Naive thymus-derived CD4-positive, alpha-beta T cell (primary cell): ENCODE results near the gene EMC7. TPM values are rescaled to one million over a fixed set of nuclear protein-coding genes. Genes with fewer than 3 reads are reported as not detected.
"Not testable (repeated sequence)": the region's sequence is repeated elsewhere in the genome, so short reads cannot be mapped to it uniquely, and the experiment has no call there.

ENCODE experiments used
- ATAC-seq: fragments of 150-1000 bp; cut with Tn5 transposase; 2 replicates; pipeline ENCODE4 v1.10.0; 2021; ENCODE audit warnings: mild to moderate bottlenecking, moderate library complexity
- CTCF ChIA-PET: fragments of 350-600 bp; sonication (Branson Sonifier 250); formaldehyde crosslinking; loops from one replicate; lab custom pipeline; 2021; ENCODE audit warnings: antibody characterized with exemption; lab: Charles Lee
- POLR2A ChIA-PET: fragments of 350-600 bp; sonication (Branson Sonifier 250); formaldehyde crosslinking; loops from one replicate; lab custom pipeline; 2021; ENCODE audit warnings: antibody characterized with exemption, inconsistent platforms; lab: Charles Lee
- DNase-seq, 9 donors: peaks; one replicate each; pipeline versions ENCODE4 v3.0.0 to v3.0.0-alpha.2; 2020 to 2022; ENCODE audit warnings: mixed read lengths in 1 of 9
- H3K27ac ChIP-seq: one replicate; pipeline ENCODE4 v1.7.0; 2013; ENCODE audit warnings: mild to moderate bottlenecking, low read depth, low read length, moderate library complexity
- H3K27me3 ChIP-seq, 2 donors: one replicate each; pipeline ENCODE4 v1.7.0; 2013; ENCODE audit warnings: low read length in 2 of 2, mild to moderate bottlenecking in 2 of 2, moderate library complexity in 2 of 2; ENCODE audit not compliant: control insufficient read depth in 2 of 2, insufficient read depth in 2 of 2
- H3K36me3 ChIP-seq, 3 experiments: 1 replicate in 2 of 3; 2 replicates in 1 of 3; pipeline ENCODE4 v1.7.0; 2013; ENCODE audit warnings: low read length in 3 of 3, mild to moderate bottlenecking in 3 of 3, moderate library complexity in 1 of 3; ENCODE audit not compliant: insufficient read depth in 3 of 3, control insufficient read depth in 2 of 3
- H3K4me1 ChIP-seq, 2 donors: one replicate each; pipeline ENCODE4 v1.7.0; 2013; ENCODE audit warnings: low read length in 2 of 2, mild to moderate bottlenecking in 2 of 2, moderate library complexity in 1 of 2; ENCODE audit not compliant: control insufficient read depth in 2 of 2, insufficient read depth in 2 of 2
- H3K4me3 ChIP-seq: 2 replicates; pipeline ENCODE4 v1.7.0; 2013; ENCODE audit warnings: mild to moderate bottlenecking, low read length
- H3K9me3 ChIP-seq, 3 experiments: 1 replicate in 2 of 3; 2 replicates in 1 of 3; pipeline ENCODE4 v1.7.0; 2013; ENCODE audit warnings: low read length in 3 of 3; ENCODE audit not compliant: control insufficient read depth in 2 of 3
- H3K27ac Mint-ChIP-seq, 9 donors: one replicate each; pipeline ENCODE4 v1.8.0; 2020 to 2022; ENCODE audit warnings: mixed read lengths in 9 of 9, mild to moderate bottlenecking in 8 of 9, moderate library complexity in 5 of 9, inconsistent platforms in 2 of 9
- H3K27me3 Mint-ChIP-seq, 5 donors: one replicate each; pipeline ENCODE4 v1.8.0; 2021 to 2022; ENCODE audit warnings: mixed read lengths in 5 of 5, mild to moderate bottlenecking in 1 of 5
- H3K36me3 Mint-ChIP-seq, 5 donors: one replicate each; pipeline ENCODE4 v1.8.0; 2020 to 2022; ENCODE audit warnings: mixed read lengths in 5 of 5, mild to moderate bottlenecking in 3 of 5, inconsistent platforms in 1 of 5
- H3K4me1 Mint-ChIP-seq, 7 donors: one replicate each; pipeline ENCODE4 v1.8.0; 2020 to 2022; ENCODE audit warnings: mixed read lengths in 7 of 7, mild to moderate bottlenecking in 3 of 7, inconsistent platforms in 1 of 7
- H3K4me3 Mint-ChIP-seq, 10 donors: one replicate each; pipeline ENCODE4 v1.8.0; 2020 to 2022; ENCODE audit warnings: mild to moderate bottlenecking in 10 of 10, mixed read lengths in 10 of 10, moderate library complexity in 6 of 10, inconsistent platforms in 2 of 10
- H3K9me3 Mint-ChIP-seq, 11 donors: one replicate each; pipeline ENCODE4 v1.8.0; 2020 to 2022; ENCODE audit warnings: mixed read lengths in 11 of 11, mild to moderate bottlenecking in 4 of 11, inconsistent platforms in 1 of 11, moderate library complexity in 1 of 11
- intact Hi-C, 2 donors: fragments of 100-400 bp; cut with micrococcal nuclease; formaldehyde crosslinking; loops; one replicate each; pipeline ENCODE4 v1.15.1; 2023
- polyA plus RNA-seq, 2 donors: library from polyadenylated mRNA; unstranded; fragments of 300-500 nt; fragmentation: Illumina TruSeq; gene quantifications; one replicate each; pipeline ENCODE4 v1.2.3, GENCODE V29; 2021
- total RNA-seq, 6 experiments: library from RNA in 5 of 6; stranded (reverse) in 5 of 6; gene quantifications; 1 replicate in 5 of 6; 2 replicates in 1 of 6; pipeline ENCODE4 v1.2.3 and lab custom pipeline; 2021 to 2026

Gene EMC7
- total and polyA plus RNA-seq, 7 experiments from 2014 or later, result 30.1 to 112 (median 39.5) TPM

DNA sequence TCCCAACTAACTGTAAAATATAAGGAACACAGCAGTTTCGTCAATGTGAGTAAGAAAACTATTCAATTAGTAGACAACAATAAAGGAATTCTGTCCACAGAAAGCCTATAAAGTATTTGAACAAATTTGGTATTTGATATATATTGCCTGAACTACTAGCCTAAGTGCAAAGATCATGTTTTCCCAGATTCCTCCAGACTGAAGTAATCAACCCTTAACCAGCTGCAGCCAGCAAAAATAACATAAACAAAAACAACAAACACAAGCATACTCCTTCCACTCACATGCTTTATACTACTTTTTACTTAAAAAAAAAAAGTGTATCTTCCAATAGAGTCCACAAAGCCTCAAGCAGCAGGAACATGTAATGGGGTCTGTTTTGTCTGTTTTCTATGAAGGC lies 24.3 kb upstream of the EMC7 start:
- H3K4me3 Mint-ChIP-seq, result no peak overlapping the region
- intact Hi-C loops, result no loop called here
- CTCF ChIA-PET, result interaction anchor here (0.7 kb wide), 1 partner anchor 210 kb away, joined by 3 read pairs; no protein-coding TSS in a partner anchor
- H3K36me3 ChIP-seq, result no peaks in the 10 kb centered on the region
- H3K27me3 ChIP-seq, result no peaks in the 10 kb centered on the region
- no peaks in the 10 kb centered on the region for H3K4me1 ChIP-seq
- no peaks in the 10 kb centered on the region for H3K9me3 ChIP-seq
- DNase-seq (no peak), ATAC-seq (no peak)
- no peak overlapping the region for H3K27ac Mint-ChIP-seq
- no peak overlapping the region for H3K27ac ChIP-seq
- H3K4me1 Mint-ChIP-seq, result no peaks in the 10 kb centered on the region
- no peak overlapping the region for H3K4me3 ChIP-seq
- peaks cover 0 to 1% (median 0%) of the 10 kb centered on the region in 5 donors for H3K36me3 Mint-ChIP-seq
- H3K27me3 Mint-ChIP-seq, result peaks cover 0 to 16% (median 3%) of the 10 kb centered on the region in 5 donors
- POLR2A ChIA-PET, result interaction anchor here (0.6 kb wide), 1 partner anchor 862 kb away, joined by 3 read pairs; the partner anchor contains the start of gene ZNF770
- peaks cover 0 to 9% (median 0%) of the 10 kb centered on the region in 11 donors for H3K9me3 Mint-ChIP-seq

DNA sequence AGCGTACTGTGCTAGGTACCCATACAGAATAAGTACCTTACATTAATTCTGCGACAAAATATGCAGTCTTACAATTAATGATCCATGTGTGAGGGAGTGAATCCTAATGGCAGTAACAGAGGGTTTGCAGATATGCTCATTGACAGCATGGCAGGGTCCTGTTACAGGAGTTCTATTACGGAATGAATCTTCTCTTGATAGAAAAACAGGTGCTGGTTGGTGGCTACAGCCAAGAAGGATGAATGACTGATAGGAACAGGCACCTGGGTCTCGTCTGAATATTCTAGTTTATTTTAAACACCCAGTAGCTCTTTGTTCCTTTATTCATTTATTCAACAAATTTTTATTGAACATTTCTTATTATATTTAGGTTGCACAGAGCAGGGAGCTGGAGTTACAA lies 23.0 kb upstream of the EMC7 start:
- H3K4me1 ChIP-seq, result no peaks in the 10 kb centered on the region
- intact Hi-C loops, result no loop called here
- Mint-ChIP-seq H3K36me3 (peaks cover 0 to 4% (median 0%) of the 10 kb centered on the region in 5 donors), H3K9me3 (peaks cover 0 to 9% (median 0%) of the 10 kb centered on the region in 11 donors), H3K4me3 (no peak overlapping the region), H3K4me1 (no peaks in the 10 kb centered on the region), H3K27me3 (peaks cover 0 to 16% (median 13%) of the 10 kb centered on the region in 5 donors), H3K27ac (no peak overlapping the region)
- POLR2A ChIA-PET, result no interaction called here
- CTCF ChIA-PET, result interaction anchor here (0.5 kb wide), 1 partner anchor 87 kb away, joined by 3 read pairs; no protein-coding TSS in a partner anchor
- no peaks in the 10 kb centered on the region for H3K9me3 ChIP-seq
- no peaks in the 10 kb centered on the region for H3K27me3 ChIP-seq
- DNase-seq (no peak), ATAC-seq (no peak)
- H3K4me3 ChIP-seq, result no peak overlapping the region
- no peak overlapping the region for H3K27ac ChIP-seq
- no peaks in the 10 kb centered on the region for H3K36me3 ChIP-seq

DNA sequence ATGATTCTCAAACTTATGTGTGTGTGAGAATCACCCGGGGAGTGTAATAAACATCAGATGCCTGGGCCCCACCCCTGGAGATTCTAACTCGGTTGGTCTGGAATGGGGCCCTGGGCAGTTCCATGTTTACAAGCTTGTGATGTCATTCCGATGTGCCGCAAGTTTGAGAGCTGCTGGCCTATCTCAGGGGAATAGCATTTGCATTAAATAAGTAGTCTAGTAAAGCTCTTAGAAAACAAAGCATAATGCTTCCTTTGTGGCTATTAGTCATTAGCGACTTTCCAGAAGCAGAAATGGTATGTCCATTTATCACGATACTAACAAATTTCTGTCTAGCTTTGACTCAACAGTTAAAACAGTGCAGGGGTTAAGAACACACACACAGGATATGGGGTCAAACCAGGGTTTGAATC lies 21.1 kb upstream of the EMC7 start:
- H3K36me3 Mint-ChIP-seq, result peaks cover 0 to 4% (median 0%) of the 10 kb centered on the region in 5 donors
- no peak overlapping the region for H3K4me3 Mint-ChIP-seq
- CTCF ChIA-PET, result no interaction called here
- no peak for ATAC-seq
- Histone ChIP-seq H3K27ac (no peak overlapping the region), H3K36me3 (no peaks in the 10 kb centered on the region), H3K27me3 (peaks cover 0 to 2% of the 10 kb centered on the region in 2 donors), H3K4me1 (no peaks in the 10 kb centered on the region), H3K9me3 (no peaks in the 10 kb centered on the region), H3K4me3 (no peak overlapping the region)
- H3K27ac Mint-ChIP-seq, result no peak overlapping the region
- POLR2A ChIA-PET, result interaction anchor here (0.6 kb wide), 1 partner anchor 39 kb away, joined by 3 read pairs; no protein-coding TSS in a partner anchor
- peaks cover 0 to 16% (median 13%) of the 10 kb centered on the region in 5 donors for H3K27me3 Mint-ChIP-seq
- no peak for DNase-seq
- intact Hi-C loops, result no loop called here
- peaks cover 0 to 8% (median 0%) of the 10 kb centered on the region in 11 donors for H3K9me3 Mint-ChIP-seq
- no peaks in the 10 kb centered on the region for H3K4me1 Mint-ChIP-seq

DNA sequence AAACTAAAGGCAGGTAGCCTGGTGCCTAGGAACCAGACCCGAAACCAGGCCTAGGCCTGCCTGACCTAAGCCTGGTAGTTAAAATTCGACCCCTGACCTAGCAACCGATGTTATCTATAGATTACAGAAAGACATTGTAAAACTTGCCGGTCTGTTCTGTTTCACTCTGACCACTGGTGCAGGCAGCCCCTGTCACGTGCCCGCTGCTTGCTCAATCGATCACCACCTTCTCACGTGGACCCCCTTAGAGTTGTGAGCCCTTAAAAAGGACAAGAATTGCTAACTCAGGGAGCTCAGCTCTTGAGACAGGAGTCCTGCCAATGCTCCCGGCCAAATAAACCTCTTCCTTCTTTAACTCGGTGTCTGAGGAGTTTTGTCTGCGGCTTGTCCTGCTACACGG lies 20.1 kb upstream of the EMC7 start:
- H3K36me3 Mint-ChIP-seq, DNase-seq, H3K4me1 Mint-ChIP-seq, H3K4me1 ChIP-seq, H3K36me3 ChIP-seq, intact Hi-C loops, H3K4me3 Mint-ChIP-seq, H3K9me3 ChIP-seq, H3K27ac ChIP-seq, ATAC-seq, H3K27me3 ChIP-seq, H3K4me3 ChIP-seq, H3K9me3 Mint-ChIP-seq: not testable (repeated sequence)
- peaks cover 8 to 23% (median 15%) of the 10 kb centered on the region in 5 donors for H3K27me3 Mint-ChIP-seq
- ChIA-PET CTCF (interaction anchor here (1.1 kb wide), 1 partner anchor 12 kb away, joined by 4 read pairs; no protein-coding TSS in a partner anchor), POLR2A (interaction anchor here (0.7 kb wide), 1 partner anchor 128 kb away, joined by 7 read pairs; no protein-coding TSS in a partner anchor)
- H3K27ac Mint-ChIP-seq, result peak overlapping the region in 1 of 9 donors; percentile 28

DNA sequence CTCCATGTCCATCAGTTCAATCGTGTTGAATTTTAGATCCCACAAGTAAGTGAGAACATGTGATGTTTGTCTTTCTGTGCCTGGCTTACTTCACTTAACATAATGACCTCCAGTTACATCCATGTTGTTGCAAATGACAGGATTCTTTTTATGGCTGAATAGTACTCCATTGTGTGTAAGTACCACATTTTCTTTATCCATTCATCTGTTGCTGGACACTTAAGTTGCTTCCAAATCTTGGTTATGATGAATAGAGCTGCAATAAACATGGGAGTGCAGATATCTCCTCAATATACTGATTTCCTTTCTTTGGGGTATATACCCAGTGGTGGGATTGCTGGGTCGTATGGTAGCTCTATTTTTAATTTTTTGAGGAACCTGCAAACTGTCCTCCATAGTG lies 18.8 kb upstream of the EMC7 start:
- H3K4me1 Mint-ChIP-seq, intact Hi-C loops, H3K9me3 ChIP-seq, H3K4me1 ChIP-seq, H3K27ac ChIP-seq, H3K36me3 ChIP-seq, DNase-seq, H3K4me3 Mint-ChIP-seq, H3K27me3 ChIP-seq, ATAC-seq, H3K36me3 Mint-ChIP-seq, H3K4me3 ChIP-seq, H3K9me3 Mint-ChIP-seq, POLR2A ChIA-PET: not testable (repeated sequence)
- CTCF ChIA-PET, result interaction anchor here (0.7 to 0.9 kb wide), 2 partner anchors 9 to 89 kb away, joined by 3 read pairs; partner anchors contain the start of gene KATNBL1
- H3K27me3 Mint-ChIP-seq, result peaks cover 8 to 23% (median 16%) of the 10 kb centered on the region in 5 donors
- H3K27ac Mint-ChIP-seq, result peak overlapping the region in 2 of 9 donors; percentile 29 to 42

DNA sequence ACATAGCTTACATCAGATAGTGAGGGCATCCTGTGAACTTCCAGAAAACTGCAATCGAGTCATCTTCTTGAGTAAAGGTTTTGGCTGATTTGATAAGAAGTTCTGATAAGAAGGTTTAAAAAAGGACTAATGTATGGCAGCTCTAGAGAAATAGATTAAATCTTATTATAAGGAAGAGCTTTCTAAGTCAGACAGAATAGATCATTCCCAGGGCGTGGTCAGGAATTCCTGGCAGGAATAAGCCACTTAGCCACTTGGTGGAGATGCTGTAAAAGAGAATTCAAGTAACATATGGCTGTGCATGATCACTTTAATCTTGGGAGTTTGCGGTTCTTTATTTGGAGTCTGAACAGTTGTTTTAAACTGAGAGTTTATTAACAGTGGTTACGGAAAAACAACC lies 17.6 kb upstream of the EMC7 start:
- Histone ChIP-seq H3K4me1 (no peaks in the 10 kb centered on the region), H3K4me3 (no peak overlapping the region), H3K27me3 (peaks cover 0 to 4% of the 10 kb centered on the region in 2 donors), H3K9me3 (no peaks in the 10 kb centered on the region), H3K27ac (no peak overlapping the region), H3K36me3 (no peaks in the 10 kb centered on the region)
- ATAC-seq (no peak), DNase-seq (no peak)
- POLR2A ChIA-PET, result no interaction called here
- CTCF ChIA-PET, result no interaction called here
- H3K4me3 Mint-ChIP-seq, result no peak overlapping the region
- H3K27ac Mint-ChIP-seq, result no peak overlapping the region
- H3K9me3 Mint-ChIP-seq, result peaks cover 0 to 1% (median 0%) of the 10 kb centered on the region in 11 donors
- intact Hi-C loops, result no loop called here
- H3K27me3 Mint-ChIP-seq, result peaks cover 7 to 24% (median 20%) of the 10 kb centered on the region in 5 donors
- H3K36me3 Mint-ChIP-seq, result peaks cover 0 to 4% (median 0%) of the 10 kb centered on the region in 5 donors
- H3K4me1 Mint-ChIP-seq, result no peaks in the 10 kb centered on the region

DNA sequence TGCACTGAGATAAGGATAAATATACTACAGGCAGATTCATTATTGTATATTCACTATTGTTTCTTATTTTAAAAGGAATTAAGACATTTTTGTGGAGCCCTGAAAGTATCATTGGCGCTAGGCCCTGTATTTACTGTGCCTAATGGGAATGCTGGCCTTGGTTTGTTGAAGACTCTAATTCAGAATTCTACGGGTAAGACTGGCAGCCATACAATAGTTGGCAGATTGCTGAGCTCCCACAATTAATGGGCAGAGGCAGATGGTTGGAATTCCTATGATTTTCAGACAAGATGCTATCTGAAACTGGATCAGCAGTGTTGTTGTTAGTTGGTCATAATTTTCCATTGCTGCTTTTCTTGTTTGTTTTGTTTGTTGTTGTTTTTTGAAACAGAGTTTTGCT lies 15.0 kb upstream of the EMC7 start:
- no peaks in the 10 kb centered on the region for H3K4me1 ChIP-seq
- Mint-ChIP-seq H3K27me3 (peaks cover 5 to 31% (median 20%) of the 10 kb centered on the region in 5 donors), H3K4me3 (no peak overlapping the region), H3K4me1 (no peaks in the 10 kb centered on the region), H3K27ac (no peak overlapping the region), H3K36me3 (peaks cover 0 to 4% (median 0%) of the 10 kb centered on the region in 5 donors), H3K9me3 (peaks cover 0 to 1% (median 0%) of the 10 kb centered on the region in 11 donors)
- intact Hi-C loops, result no loop called here
- no peak overlapping the region for H3K4me3 ChIP-seq
- ChIA-PET CTCF (no interaction called here), POLR2A (no interaction called here)
- H3K9me3 ChIP-seq, result no peaks in the 10 kb centered on the region
- peaks cover 0 to 4% of the 10 kb centered on the region in 2 donors for H3K27me3 ChIP-seq
- no peaks in the 10 kb centered on the region for H3K36me3 ChIP-seq
- no peak overlapping the region for H3K27ac ChIP-seq
- no peak for DNase-seq
- no peak for ATAC-seq
